ENCODE results near the gene DISC1.
"Not testable (repeated sequence)": the region's sequence is repeated elsewhere in the genome, so short reads cannot be mapped to it uniquely, and the experiment has no call there.

The DISC1 gene

DNA sequence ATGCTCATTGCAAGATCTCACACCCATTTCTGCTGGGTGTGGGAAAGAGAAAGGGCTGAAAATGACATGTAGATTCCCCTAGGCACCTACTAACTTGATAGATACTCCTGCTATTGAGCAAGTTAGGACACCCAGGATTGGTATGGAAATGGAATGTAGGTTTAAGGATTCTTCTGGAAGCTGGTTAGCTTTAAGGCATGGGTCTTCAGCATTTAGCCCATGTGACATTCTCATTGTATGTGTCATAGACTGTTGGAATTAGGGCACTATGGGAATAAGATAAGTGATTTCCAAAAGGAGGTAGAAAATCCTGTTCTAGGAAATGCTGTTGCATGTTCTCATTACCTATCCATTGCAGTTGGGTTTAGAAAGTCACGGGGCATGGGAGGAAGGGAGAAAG lies 76.2 kb downstream of the DISC1 start:
- no peak for DNase-seq (ENCODE audit: low read depth)

DNA sequence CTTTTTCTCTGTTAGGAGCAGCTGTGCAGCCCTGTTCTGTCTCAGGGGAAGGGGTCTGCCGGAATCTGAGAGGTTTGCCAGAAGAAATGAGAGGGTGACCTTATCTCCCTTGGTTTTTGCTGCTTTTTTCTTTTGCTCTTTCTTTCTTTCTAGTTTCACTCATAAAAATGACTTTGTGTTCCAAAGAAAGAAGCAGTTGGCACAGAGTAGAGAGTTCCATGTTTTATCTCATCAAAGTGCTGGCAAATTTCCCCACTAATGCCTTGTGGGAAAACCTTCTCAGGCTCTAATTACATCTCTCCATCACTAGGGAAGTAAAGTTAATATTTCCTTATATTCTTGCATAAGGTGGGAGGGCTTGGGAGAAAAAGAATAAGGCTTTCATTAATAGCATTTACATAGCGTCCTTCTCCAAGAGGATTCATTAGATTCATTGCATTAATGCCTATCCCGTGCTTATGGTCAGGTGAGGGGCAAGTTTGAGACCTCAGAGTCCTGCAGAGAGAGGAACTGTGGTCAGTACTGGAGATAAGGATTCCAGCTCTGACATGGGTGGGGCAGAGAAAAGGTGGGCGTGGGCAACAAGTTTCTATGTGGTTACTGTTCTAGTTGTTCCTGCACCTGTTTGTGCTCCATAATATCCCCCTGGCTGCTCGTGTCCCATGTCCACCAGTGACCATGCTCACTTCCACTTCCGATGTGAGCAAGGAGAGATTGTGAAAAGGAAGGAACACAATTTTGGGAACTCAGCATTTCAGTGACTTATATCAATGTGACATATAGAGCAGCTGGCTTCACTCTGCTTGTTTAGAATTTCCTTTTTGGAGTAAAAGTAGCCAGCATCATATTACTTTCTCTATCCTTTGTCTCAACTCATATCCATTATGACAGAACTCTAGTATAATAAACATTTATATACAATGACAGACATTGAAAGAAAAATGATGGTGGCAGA lies 79.5 kb downstream of the DISC1 start:
- DNase-seq (ENCODE audit: low read depth): no peak

DNA sequence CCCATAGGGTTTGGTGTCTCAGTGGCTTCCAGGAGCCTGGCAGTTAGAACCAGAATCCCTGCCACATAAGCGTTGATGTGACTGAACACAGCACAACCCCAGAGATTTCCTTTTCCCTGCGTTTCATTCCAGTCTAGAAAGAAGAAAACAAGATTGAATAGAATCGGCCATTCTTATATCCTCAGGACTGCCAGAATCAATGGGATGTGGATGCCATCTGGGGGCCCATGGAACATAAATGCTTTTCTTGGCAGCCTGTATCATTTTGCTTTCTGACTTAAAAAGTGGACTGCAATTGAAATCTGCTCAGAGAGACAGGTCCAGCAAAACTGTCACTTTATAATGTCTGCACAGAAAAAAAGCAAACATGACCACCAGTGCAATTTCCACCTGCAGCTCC lies 80.3 kb downstream of the DISC1 start:
- no peak for DNase-seq (ENCODE audit: low read depth)

DNA sequence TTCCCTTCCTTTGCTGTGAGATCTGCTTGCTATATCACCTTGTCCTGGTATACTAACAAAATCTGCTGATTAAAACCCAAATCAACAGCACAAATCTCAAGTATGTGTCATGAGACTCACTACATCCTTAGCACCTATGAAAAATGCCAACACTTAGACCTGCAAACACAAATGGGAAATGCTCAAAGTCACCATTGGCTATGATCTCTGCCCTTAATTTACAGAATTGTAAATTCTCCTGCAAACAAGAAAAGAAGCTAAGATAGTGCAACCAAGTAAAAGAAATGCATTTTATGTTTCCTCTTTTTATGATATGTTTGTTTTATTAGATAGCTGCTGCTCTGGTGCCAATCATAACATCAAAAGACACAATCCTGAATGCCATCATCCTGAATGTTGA lies 80.8 kb downstream of the DISC1 start:
- no peak for DNase-seq (ENCODE audit: low read depth)

DNA sequence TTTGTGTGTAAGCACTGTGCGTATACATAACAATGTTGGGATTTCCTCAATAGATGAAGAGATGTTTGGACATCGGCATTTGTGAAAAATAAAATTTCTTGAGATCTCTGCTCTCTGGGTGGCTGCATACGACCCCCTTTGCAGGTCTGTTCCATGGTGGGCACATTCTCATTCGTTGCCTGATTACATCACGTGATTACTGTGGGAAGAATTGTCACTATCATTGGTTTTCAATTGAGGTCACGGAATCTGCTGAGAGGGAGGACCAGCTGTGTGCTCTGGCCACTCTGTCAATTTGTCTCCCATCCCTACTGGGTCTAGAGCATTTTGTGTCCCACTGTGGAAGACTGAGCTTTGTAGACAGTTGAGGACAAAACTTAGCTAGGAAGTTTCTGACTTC lies 81.8 kb downstream of the DISC1 start:
- DNase-seq (ENCODE audit: low read depth): no peak

DNA sequence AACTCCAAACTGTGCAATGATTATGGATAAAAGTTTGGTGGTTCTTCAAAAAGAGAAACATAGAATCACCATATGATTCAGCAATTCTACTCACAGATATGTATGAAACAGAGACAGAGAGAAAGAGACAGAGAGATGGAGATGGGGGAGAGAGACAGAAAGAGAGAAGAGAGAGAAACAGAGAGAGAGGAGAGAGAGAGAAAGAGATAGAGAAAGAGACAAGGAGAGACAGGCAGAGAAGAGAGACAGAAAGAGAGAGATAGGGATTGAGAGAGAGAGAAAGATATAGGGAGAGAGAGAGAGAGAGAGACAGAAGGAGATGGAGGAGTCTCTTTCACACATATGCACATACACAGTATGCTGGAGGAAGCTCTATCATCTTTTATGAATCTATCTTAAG lies 87.8 kb downstream of the DISC1 start:
- no peak for DNase-seq (ENCODE audit: low read depth)

DNA sequence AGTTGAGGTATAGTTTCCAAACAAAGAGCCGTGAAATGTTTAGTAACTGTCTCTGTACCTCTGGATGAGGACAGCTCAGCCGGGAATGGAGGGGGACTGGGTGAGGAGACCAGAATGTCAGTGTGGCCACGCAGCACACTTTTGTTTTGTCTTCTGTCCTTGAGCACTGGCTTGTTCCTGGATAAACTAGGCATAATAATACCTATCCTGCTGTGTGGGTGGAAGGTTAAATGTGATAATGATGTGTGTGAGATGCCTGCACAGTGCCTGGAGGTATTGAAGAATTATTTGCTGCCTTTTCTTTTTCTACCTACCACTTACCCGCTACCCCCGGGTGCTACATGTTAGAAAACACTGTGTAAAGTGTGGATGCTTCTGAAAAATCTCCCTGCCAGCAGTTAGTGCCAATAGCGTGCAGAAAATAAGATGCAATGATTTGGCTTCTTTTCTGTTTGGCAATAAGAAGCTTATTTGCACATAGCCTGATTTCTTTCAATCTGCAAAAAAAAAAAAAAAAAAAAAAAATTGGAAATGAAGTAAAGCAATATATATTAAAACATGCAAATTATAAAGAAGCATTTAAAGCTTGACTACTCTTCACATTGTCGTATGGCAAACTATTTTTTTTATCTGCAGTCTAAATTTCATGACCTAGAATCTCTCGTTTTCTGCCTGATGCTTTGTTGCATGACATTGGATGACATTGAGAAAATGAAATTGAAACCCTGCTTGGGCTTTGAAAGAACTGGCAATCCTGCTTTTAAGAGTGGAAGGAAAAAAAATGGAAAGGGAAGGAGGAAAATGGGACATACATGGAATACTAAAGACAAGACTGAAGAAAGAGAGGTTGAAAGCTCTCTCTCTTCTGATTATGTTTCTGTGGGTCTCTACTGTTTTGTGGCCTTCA lies 89.5 kb downstream of the DISC1 start:
- DNase-seq (ENCODE audit: low read depth): no peak

DNA sequence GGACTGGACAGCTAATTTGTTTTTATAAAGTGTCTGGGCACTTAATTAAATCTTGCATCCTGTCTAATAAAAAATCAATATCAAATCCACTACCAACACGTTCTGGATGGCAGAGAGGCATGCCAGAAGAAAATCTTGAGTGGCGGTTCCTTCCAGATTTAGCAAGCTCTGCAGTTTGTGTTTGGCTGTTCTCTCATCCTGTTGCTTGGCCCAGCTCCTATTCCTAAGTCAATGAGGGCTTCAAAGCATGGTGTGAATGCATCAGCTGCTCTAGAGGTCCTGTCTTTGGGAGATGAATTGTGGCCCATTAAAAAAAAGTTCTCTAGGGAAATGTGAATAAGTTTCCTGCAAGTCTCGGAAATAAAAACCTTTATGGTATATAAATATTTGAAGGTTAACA lies 90.3 kb downstream of the DISC1 start:
- no peak for DNase-seq (ENCODE audit: low read depth)

DNA sequence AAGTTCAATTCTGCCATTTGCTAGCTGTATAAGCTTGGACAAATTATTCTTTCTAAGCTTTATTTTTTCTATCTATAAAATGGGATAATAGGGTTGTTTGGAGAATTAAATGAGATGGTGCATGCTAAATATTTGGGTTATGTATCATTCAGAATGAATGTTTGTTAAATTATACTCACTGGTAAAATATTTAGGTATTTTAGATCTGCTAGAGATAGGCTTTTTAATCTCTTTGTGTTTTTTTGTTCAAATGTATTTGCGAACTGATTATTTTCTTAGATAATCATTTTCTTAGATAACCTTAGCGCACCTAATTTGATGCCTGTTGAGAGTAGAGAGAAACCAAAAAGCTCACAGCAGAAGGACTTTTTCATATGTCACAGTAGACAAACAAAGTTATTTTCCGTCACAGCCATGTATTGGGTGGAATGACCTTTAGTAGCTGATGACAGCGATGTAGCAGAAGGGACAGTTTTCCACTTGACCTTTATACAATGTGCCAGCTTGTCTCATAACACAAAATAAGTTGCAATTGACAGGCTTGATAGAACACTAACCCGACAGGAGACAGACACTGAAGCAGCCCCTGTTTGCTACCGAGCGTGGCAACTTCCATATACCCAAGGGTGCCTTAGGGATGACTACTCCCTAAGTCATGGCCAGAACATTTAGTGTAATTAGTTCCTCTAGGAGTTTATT lies 93.0 kb downstream of the DISC1 start:
- DNase-seq (ENCODE audit: low read depth): no peak

DNA sequence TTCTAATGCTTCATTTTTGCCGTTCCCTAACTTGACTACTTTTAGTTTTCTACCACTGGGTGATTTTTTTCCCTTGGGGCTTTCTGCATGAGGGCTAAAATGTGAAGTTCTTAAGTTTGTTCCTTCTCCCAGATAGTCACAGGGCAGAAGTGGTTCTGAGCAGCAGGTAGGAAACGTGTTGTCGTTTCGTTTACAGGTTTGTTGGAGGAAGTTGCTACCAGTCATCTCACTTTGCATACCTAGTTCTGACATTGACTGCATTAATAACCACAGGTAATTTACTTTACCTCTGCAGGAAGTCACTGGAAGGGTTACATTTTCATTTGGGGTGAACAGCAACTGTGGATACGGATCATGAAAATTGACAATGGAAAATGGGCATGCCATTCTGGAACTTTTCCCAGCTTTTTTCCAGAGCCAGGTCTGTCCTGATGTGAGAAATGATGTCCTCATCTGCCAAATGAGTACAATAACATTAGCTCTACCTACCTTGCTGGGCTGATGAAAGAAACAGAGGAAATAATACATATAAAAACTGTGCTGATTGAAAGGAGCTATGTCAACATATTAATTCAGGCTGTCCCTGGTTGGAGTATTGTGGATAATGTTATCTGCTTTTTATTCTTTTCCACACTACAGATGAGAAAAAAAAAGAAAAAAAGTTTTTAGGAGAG lies 94.2 kb downstream of the DISC1 start:
- DNase-seq (ENCODE audit: low read depth): no peak

DNA sequence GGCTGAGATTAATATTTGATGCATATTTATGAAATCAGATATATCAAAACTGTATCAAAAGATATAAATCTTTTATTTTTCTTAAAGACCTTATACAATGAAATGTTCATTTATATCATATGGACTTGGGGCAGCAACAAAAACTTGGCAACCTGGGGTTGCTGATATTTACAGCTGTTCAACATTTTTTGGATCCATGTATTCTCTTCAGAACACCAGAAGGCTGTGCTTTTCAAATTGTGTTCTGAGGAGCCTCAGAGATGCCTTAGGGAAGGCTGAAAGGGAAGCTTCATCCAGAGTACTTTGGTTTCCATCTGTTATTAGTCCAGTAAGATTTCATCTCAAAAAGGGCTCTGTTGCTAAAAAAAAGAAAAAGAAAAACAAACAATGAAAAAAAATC lies 94.8 kb downstream of the DISC1 start:
- DNase-seq (ENCODE audit: low read depth): no peak

DNA sequence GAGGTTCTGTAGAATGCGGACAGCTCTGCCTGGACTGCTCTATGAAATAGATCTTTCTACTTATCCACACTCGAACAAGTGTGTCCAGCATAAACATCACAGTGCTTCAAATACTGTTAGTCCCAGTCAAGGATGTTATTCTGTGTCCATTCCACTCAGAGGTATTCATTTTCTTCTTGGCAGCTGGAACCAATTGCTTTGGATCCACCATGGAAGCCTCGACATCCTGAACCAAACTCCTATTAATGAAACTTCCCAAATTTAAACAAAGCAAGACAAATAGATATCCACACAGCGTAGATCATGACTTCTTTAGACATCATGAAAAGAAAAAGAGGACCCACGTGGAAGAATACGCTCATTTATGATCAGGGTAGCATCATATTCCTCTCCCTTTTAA lies 95.8 kb downstream of the DISC1 start:
- DNase-seq (ENCODE audit: low read depth): no peak

DNA sequence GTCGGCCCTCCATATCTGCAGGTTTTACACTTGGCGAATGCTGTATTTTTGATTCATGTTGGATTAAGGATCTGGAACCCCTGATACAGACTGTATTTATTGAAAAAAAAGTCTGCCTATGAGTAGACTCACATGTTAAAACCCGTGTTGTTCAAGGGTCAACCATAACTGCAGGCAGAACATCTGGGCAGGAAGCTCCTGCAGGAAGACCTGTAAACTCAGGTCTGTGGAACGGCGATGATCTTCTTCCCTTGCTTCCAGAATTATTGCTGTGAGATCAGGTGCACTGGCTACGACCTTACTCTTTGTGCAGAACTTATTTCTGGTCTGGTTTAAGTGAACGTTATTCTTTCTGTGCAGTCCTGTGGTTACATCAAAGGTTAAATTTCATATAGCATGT lies 96.6 kb downstream of the DISC1 start:
- DNase-seq (ENCODE audit: low read depth): no peak

DNA sequence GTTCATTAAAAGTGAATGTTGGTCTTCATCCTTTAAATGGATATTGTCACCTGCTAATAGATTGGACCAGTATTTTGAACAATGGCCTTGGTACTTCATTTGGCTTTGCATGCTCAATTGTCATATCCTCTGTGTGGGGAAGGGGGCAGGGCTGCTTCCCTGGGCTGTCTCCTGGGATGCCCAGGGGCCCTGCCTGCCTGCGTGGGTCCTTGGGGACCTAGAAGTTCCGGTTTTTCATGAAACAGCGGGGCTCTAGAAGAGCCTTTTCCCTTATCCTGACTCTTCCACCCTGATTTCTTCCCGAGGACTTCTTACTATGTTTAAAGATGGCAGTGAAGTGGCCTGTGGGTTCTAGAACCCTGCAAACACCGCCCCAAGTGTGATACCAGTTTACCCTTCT lies 97.5 kb downstream of the DISC1 start:
- no peak for DNase-seq (ENCODE audit: low read depth)

DNA sequence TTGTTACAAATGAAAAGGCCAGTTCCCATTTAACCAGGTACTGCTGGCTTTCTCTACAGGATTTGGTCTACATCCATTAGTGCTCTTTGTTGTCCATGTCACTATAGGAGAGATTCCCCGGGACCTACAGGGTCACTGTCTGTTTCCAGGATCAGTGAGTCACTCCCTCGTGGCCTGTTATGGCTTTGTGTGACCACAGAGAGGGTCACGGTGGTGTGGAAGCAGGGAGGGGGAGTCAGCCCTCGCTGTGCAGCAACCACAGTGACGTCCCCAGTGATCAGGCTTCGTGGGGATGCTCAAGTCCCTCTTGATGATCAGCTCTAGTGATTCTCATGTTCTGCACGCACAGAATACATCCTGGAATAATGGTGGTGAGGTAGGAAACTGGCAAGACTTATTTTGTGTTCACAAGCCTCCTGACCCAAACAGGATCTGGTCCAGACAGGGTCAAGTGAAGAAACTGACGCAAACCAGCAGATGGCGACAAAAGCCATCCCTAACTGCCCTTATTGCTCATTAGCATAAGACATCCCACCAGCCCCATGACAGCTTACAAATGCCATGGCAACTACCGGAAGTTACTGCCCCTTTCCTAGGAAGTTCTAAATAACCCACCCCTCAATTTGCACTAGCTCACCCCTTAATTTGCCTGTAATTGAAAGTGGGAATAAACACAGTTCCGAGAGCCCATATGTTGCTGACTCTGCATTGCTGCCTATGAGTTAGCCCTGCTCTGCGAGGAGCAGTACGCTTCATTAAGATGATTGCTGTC lies 98.5 kb downstream of the DISC1 start:
- DNase-seq (ENCODE audit: low read depth): no peak

DNA sequence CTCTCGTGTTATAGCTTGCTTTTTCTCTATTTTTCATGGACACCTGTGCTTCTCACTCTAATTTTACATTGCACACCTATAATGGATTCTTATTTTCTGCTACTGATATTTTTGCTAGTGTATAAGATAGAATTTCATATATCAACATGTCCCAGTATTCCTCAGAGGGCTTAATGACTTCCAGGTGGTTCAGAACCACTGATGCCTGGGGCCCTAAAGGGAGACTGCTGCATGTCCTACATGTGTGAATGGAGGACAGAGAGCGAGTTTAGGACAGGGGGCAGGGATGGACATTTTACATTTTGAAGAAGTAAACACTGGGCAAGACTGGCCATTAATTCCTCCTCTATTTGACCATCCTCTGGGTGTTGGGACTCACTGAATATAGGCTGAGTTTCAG lies 100.6 kb downstream of the DISC1 start:
- no peak for DNase-seq (ENCODE audit: low read depth)

DNA sequence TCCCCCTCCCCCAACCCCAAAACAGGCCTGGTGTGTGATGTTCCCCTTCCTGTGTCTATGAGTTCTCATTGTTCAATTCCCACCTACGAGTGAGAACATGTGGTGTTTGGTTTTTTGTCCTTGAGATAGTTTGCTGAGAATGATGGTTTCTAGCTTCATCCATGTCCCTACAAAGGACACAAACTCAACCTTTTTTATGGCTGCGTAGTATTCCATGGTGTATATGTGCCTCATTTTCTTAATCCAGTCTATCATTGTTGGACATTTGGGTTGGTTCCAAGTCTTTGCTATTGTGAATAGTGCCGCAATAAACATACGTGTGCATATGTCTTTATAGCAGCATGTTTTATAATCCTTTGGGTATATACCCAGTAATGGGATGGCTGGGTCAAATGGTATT lies 102.4 kb downstream of the DISC1 start:
- not testable (repeated sequence) for DNase-seq (ENCODE audit: low read depth)

DNA sequence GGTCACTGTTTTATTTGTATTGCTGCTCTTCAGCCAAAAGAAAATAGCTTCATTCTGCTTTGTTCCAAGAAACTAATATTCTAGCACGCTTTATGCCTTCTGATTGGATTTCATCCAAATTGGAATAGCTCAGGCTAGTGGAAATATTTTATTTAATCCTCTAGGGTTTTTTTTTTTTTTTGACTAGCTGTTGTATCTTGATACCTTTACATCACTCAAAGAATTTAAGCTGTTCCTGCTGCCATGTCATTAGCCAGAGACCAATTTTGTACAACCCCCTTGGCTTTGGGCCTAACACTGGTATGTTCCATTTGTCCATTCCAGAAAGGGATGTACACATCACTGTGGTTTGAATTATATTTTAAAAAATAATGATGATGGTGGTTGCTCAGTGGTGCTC lies 103.0 kb downstream of the DISC1 start:
- DNase-seq (ENCODE audit: low read depth): no peak

DNA sequence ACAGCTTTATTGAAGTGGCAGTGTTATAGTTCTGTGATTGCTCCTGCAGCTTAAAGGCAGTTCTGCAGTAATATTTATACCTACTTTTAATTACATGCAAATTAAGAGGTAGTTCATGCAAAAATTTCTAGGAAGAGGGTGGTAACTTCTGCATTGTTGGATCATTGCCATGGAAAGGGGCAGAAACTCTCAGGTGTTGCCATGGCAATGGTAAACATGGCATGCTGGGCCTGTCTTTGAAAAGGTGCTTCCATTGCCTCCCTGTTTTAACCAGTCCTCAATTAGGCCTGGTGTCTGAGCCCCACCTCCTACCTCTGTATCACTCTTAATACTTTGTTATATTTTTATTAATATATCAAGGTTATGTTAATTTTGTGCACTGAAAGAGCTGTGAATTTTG lies 104.7 kb downstream of the DISC1 start:
- DNase-seq (ENCODE audit: low read depth): no peak

DNA sequence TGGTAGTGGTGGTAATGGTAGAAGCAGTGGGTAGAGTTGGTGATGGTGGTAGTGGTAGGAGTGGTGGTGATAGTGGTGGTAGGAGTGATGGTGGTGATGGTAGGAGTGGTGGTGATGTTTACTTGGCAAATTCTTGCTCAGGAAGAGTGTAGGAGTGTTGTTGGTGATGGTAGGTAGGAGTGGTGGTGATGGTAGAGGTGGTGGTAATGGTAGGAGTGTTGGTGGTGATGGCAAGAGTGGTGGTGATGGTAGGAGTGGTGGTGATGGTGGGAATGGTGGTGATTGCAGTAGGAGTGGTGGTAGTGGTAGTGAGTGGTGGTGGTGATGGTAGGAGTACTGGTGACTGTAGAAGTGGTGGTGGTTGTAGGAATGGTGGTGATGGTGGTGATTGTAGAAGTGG lies 106.5 kb downstream of the DISC1 start:
- no peak for DNase-seq (ENCODE audit: low read depth)

DNA sequence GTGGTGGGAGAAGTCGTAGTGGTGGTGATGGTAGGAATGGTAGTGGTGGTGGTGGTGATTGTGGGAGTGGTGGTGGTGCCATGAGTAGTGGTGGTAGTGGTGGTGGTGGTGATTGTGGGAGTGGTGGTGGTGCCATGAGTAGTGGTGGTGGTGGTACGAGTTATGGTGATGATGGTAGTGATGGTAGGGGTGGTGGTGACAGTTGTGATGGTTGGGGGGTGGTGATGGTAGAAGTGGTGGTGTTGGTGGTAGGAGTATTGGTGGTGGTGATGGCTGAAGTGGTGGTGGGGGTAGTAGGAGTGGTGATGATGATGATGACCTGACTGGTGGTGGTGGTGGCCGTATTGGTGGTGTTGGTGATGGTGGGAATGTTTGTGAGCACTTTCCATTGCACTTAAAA lies 107.1 kb downstream of the DISC1 start:
- DNase-seq (ENCODE audit: low read depth): no peak
